ENCODE results near the gene CTNNA1.

The CTNNA1 gene

DNA sequence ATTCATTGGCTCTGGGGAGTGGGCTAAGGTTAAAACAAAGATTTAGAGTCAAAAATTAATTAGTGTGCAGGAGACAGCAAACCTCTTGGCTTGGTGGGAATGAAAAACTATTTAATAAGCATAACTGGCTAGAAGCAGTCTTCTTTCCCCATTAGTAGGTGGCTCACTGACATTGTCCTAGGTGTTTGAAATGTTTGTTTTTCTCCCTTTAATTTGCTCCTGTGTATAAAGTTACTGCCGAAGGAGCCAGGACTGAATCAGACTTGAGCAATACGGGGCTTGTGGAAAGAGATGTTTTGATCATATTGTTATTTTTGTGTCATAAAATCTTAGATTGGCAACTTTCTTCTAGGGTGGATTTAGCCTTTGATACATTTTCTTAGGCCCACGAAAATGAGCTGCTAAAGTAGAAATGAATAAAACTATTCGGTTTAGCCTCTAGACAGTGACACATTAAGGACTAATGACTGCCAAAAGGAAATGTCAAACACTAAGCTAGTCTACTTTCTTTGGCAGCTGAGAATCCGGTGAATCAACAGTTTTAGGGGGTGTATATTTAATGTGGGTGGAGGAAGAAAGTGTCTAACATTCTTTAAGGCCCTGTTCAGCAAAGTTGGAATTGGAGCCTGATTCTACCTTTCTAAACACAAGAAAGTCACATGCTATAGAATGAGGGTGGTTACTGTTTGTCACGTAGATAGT, 91.7 kb downstream of the CTNNA1 start:
- DNase-seq (ENCODE audit: low spot score): no peak
- TF ChIP-seq, protein P1, sequence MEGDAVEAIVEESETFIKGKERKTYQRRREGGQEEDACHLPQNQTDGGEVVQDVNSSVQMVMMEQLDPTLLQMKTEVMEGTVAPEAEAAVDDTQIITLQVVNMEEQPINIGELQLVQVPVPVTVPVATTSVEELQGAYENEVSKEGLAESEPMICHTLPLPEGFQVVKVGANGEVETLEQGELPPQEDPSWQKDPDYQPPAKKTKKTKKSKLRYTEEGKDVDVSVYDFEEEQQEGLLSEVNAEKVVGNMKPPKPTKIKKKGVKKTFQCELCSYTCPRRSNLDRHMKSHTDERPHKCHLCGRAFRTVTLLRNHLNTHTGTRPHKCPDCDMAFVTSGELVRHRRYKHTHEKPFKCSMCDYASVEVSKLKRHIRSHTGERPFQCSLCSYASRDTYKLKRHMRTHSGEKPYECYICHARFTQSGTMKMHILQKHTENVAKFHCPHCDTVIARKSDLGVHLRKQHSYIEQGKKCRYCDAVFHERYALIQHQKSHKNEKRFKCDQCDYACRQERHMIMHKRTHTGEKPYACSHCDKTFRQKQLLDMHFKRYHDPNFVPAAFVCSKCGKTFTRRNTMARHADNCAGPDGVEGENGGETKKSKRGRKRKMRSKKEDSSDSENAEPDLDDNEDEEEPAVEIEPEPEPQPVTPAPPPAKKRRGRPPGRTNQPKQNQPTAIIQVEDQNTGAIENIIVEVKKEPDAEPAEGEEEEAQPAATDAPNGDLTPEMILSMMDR (IDR thresholded peaks at IDR 0.05; ENCODE audit: extremely low read depth, missing control alignments): no peak

DNA sequence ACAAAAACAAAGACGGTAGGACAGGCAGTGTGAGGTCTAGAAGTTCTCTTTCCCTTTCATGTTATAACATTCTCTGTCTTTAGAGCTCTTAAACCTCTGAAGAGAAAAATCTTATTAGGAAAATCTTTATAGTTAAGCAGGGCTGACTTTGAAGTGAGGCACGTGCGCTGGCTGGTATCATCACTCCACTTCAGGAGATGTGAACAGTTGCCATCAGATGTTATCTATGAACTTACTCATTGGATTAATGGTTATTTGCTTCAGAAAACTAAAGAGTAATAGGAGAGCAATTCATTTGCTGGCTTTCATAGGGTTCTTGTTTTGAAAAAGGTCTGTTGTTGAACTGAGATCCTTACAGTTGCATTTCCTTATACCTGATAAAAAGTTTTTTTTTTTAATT, 96.2 kb downstream of the CTNNA1 start:
- TF ChIP-seq, protein P1 (IDR thresholded peaks at IDR 0.05; ENCODE audit: extremely low read depth, missing control alignments): no peak
- no peak for DNase-seq (ENCODE audit: low spot score)

DNA sequence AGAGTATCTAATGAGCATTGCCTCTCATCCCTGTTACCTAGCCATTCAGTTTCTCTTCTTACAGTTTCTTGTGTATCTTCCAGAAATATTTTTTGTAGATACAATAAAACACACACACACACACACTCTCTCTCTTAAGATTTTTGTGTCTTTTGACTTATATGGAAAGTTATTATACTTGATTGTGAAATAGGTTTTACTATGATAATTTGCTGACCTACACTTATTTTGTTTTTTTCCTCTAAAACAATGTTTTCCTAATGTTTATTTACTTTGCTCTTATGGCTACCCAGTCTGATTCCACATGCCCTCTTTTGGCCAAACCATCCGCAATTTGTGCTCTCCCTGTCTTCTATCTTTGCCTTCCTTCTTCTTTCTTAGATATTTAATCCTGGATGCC, 96.7 kb downstream of the CTNNA1 start:
- DNase-seq (ENCODE audit: low spot score): no peak
- TF ChIP-seq, protein P1 (IDR thresholded peaks at IDR 0.05; ENCODE audit: extremely low read depth, missing control alignments): no peak

DNA sequence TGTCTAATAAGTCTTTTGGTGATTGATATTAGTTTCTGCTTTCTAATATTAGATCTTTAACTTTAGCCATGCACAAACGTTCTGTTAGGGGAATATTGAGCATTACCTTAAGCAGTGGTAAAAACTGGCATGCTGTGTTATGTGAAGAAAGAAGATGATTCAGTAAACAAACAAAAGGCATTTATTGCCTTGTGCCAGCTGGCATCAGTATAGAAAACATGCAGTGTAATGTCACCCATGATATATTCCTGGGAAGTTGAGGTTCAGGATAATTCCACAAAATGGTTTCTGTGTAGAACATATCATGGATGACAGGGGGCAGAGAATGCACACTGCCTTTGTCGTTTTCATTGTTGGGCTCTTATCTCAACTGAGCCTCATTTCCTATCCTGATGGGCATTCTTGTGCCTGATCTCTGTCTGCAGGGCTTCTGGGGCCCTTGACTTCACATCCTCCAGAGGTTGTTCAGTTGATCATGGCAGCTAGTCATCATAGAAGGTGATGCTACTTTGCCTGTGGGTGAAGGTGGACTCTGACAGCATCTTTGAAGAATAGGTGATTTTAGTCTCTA, 97.7 kb downstream of the CTNNA1 start:
- no peak for DNase-seq (ENCODE audit: low spot score)
- TF ChIP-seq, protein P1 (IDR thresholded peaks at IDR 0.05; ENCODE audit: extremely low read depth, missing control alignments): no peak

DNA sequence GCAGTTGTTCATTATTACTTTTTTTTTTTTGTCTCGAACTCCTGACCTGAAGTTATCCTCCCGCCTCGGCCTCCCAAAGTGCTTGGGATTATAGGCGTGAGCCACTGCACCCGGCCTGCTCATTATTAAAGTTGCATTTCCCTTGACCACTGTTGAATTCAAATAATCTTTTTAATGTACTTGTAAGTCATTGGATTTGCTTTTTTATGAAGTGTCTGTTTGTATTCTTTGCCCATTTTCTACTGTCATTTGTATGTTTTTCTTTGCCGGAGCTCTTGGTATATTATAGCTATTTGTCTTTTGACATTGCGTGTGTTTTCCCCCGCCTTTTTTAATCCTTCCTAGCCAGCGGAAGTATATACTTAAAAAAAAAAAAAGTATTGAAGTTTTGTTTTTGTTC, 99.9 kb downstream of the CTNNA1 start:
- TF ChIP-seq, protein P1 (IDR thresholded peaks at IDR 0.05; ENCODE audit: extremely low read depth, missing control alignments): no peak
- DNase-seq (ENCODE audit: low spot score): no peak

DNA sequence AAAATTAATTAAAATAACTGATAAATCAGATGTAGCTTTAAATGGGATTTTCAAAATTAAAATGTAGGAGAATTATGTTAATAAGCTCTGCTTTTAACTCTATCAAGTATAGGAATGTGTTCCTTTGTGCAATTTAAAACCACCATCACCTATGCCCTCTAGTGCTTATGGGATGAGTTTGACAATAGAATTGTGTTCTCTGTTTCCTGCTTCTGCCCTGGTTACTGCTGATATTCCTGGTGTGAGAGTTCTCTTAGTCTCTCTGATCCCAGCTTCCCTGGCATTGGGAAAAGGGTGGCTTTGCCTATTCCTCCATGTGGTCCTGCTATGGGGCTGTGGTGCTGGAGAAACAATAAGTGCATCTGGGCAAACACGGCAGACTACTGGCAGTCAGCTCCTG, 113.8 kb downstream of the CTNNA1 start:
- TF ChIP-seq, protein P1 (IDR thresholded peaks at IDR 0.05; ENCODE audit: extremely low read depth, missing control alignments): no peak
- no peak for DNase-seq (ENCODE audit: low spot score)

DNA sequence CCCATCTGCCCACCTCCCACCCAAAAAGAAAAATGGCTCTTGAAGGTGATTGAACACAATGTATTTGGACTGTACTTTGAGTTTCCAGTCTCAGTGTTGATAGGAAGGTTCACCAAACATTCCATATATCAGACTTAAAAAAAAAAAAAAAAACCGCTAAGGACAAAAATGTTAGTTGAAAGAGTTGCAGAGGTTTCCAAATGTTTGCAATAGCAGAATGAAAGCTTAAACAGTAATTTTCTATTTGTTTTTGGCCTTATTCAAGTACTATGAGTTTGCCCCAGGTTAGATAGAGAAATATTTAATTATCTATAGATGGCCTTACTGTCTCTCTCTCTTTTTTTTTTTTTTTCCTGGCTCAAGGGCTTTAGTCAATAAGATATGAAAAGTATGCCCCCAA, 115.8 kb downstream of the CTNNA1 start:
- no peak for DNase-seq (ENCODE audit: low spot score)
- TF ChIP-seq, protein P1 (IDR thresholded peaks at IDR 0.05; ENCODE audit: extremely low read depth, missing control alignments): no peak
